Cardiac muscle cell (in vitro differentiated cells and primary cell): Measurements from ENCODE around the gene RBM19. TPM values are rescaled to one million over a fixed set of nuclear protein-coding genes. Genes with fewer than 3 reads are reported as not detected.
"Not testable (repeated sequence)": the region's sequence is repeated elsewhere in the genome, so short reads cannot be mapped to it uniquely, and the experiment has no call there.

Experiments used
- DNase-seq, 2 donors: peaks; one replicate each; pipeline versions ENCODE4 v3.0.0 to v3.0.0-alpha.2; 2010 to 2017; ENCODE audit warnings: low read depth in 1 of 2, low spot score in 1 of 2
- H3K27ac ChIP-seq: fragments of 200-600 bp; sonication (generic); 2 replicates; pipeline ENCODE4 v1.5.1; 2016
- H3K27me3 ChIP-seq: fragments of 200-600 bp; sonication (generic); 2 replicates; pipeline ENCODE4 v1.6.0; 2016; ENCODE audit warnings: control low read depth
- H3K36me3 ChIP-seq: fragments of 200-600 bp; sonication (generic); 2 replicates; pipeline ENCODE4 v1.5.1; 2016; ENCODE audit warnings: control low read depth
- H3K4me1 ChIP-seq: fragments of 200-600 bp; sonication (generic); 2 replicates; pipeline ENCODE4 v1.8.1; 2017; ENCODE audit warnings: low read depth, mild to moderate bottlenecking, mixed run types
- H3K4me3 ChIP-seq: fragments of 200-600 bp; sonication (generic); 2 replicates; pipeline ENCODE4 v1.5.1; 2016; ENCODE audit warnings: mild to moderate bottlenecking
- H3K9me3 ChIP-seq: fragments of 200-600 bp; sonication (generic); 2 replicates; pipeline ENCODE4 v1.5.1; 2017; ENCODE audit warnings: low read depth, mild to moderate bottlenecking, control low read depth
- CTCF ChIP-seq: IDR thresholded peaks from 2 replicates; pipeline ENCODE4 v1.5.1; 2012; ENCODE audit warnings: low read depth, mild to moderate bottlenecking, low read length
- polyA plus RNA-seq: library from polyadenylated mRNA; unstranded; fragments of >200 nt; fragmentation: Nextera tagmentation; extraction: Ambion mirVana; gene quantifications from 2 replicates; pipeline ENCODE4 v1.2.1, GENCODE V29; 2016
- total RNA-seq: library from RNA; depleted of rRNA; stranded (reverse); fragments of >200 nt; gene quantifications from 2 replicates; pipeline ENCODE4 v1.2.3, GENCODE V29; 2016

Gene RBM19
- total and polyA plus RNA-seq, 2 experiments from 2014 or later, result 28.1 to 31.0 TPM

- TF ChIP-seq CTCF, result no peak
- no peak overlapping the region for H3K4me3 ChIP-seq
- H3K36me3 ChIP-seq, result no peaks in the 10 kb centered on the region
- no peaks in the 10 kb centered on the region for H3K9me3 ChIP-seq
- no peaks in the 10 kb centered on the region for H3K27me3 ChIP-seq
- H3K27ac ChIP-seq, result no peak overlapping the region
- no peak for DNase-seq
- H3K4me1 ChIP-seq, result no peaks in the 10 kb centered on the region
These were observed 147.8 kb downstream of the RBM19 start for GRCh38 chr12:113818283-113818682.

- no peak for TF ChIP-seq CTCF
- H3K36me3 ChIP-seq, result no peaks in the 10 kb centered on the region
- H3K4me1 ChIP-seq, result peaks cover 5% of the 10 kb centered on the region
- H3K27ac ChIP-seq, result no peak overlapping the region
- H3K27me3 ChIP-seq, result no peaks in the 10 kb centered on the region
- DNase-seq, result no peak
- H3K4me3 ChIP-seq, result no peak overlapping the region
- no peaks in the 10 kb centered on the region for H3K9me3 ChIP-seq
These were observed 149.3 kb downstream of the RBM19 start for GRCh38 chr12:113816866-113817265.

- peaks cover 5% of the 10 kb centered on the region for H3K4me1 ChIP-seq
- no peak for TF ChIP-seq CTCF
- no peaks in the 10 kb centered on the region for H3K36me3 ChIP-seq
These were observed 151.1 kb downstream of the RBM19 start for GRCh38 chr12:113815031-113815430.

GRCh38 chr12:113813229-113813541, 152.9 kb downstream of the RBM19 start:
- Histone ChIP-seq H3K4me1 (peaks cover 5% of the 10 kb centered on the region), H3K27ac (no peak overlapping the region), H3K36me3 (no peaks in the 10 kb centered on the region), H3K4me3 (no peak overlapping the region), H3K9me3 (no peaks in the 10 kb centered on the region), H3K27me3 (no peaks in the 10 kb centered on the region)
- no peak for DNase-seq
- TF ChIP-seq CTCF, result no peak

More at GRCh38 chr12:113815031-113815430, 151.1 kb downstream of the RBM19 start:
- Histone ChIP-seq H3K27ac (no peak overlapping the region), H3K27me3 (no peaks in the 10 kb centered on the region), H3K9me3 (no peaks in the 10 kb centered on the region), H3K4me3 (no peak overlapping the region)
- DNase-seq, result no peak

GRCh38 chr12:113812411-113813228, 153.5 kb downstream of the RBM19 start:
- TF ChIP-seq CTCF, result no peak
- H3K27me3 ChIP-seq, result no peaks in the 10 kb centered on the region
- H3K9me3 ChIP-seq, result no peaks in the 10 kb centered on the region
- no peak overlapping the region for H3K4me3 ChIP-seq
- no peaks in the 10 kb centered on the region for H3K36me3 ChIP-seq
- DNase-seq, result no peak
- no peak overlapping the region for H3K27ac ChIP-seq
- H3K4me1 ChIP-seq, result peaks cover 5% of the 10 kb centered on the region

- H3K4me3 ChIP-seq, H3K27ac ChIP-seq, H3K36me3 ChIP-seq, DNase-seq, H3K27me3 ChIP-seq, H3K4me1 ChIP-seq, H3K9me3 ChIP-seq: not testable (repeated sequence)
These were observed 156.5 kb downstream of the RBM19 start for GRCh38 chr12:113809462-113810220.
